HEK293 (cell line): ENCODE measurements around the gene ADAMTS19.

Source experiments
- HOXA7 ChIP-seq: sonication (generic); formaldehyde crosslinking; IDR thresholded peaks from 2 replicates; pipeline ENCODE4 v1.8.1; 2022; ENCODE audit warnings: missing genetic modification reagents, borderline replicate concordance
- ZNF114 ChIP-seq: fragments of 450-650 bp; formaldehyde crosslinking; IDR thresholded peaks from 2 replicates; pipeline ENCODE4 v1.5.0; 2017; ENCODE audit warnings: missing biosample characterization, missing genetic modification characterization
- ZNF146 ChIP-seq: fragments of 450-650 bp; formaldehyde crosslinking; IDR thresholded peaks from 2 replicates; pipeline ENCODE4 v1.5.1; 2016; ENCODE audit warnings: missing biosample characterization, missing genetic modification characterization
- ZNF274 ChIP-seq, 2 experiments: fragments of 200-500 bp in 1 of 2; fragments of 450-650 bp in 1 of 2; sonication (Bioruptor generic) in 1 of 2; formaldehyde crosslinking in 1 of 2; IDR thresholded peaks; 2 replicates each; pipeline versions ENCODE4 v1.5.1 to v1.6.1; 2014 to 2016; ENCODE audit warnings: borderline replicate concordance in 1 of 2, inconsistent platforms in 1 of 2, low read length in 1 of 2, missing biosample characterization in 1 of 2, missing genetic modification characterization in 1 of 2
- ZNF292 ChIP-seq: fragments of 450-650 bp; formaldehyde crosslinking; IDR thresholded peaks from 2 replicates; pipeline ENCODE4 v1.5.1; 2016; ENCODE audit warnings: low read depth, missing biosample characterization, missing genetic modification characterization, borderline replicate concordance
- ZNF426 ChIP-seq: fragments of 450-650 bp; formaldehyde crosslinking; IDR thresholded peaks from 2 replicates; pipeline ENCODE4 v1.5.1; 2017; ENCODE audit warnings: missing biosample characterization, missing genetic modification characterization, mild to moderate bottlenecking, inconsistent platforms, moderate library complexity
- ZNF768 ChIP-seq: fragments of 450-650 bp; formaldehyde crosslinking; IDR thresholded peaks from 2 replicates; pipeline ENCODE4 v1.5.1; 2018; ENCODE audit warnings: missing biosample characterization, mild to moderate bottlenecking, missing genetic modification characterization
- TF ChIP-seq, protein P1 (sequence below): fragments of 450-650 bp; formaldehyde crosslinking; IDR thresholded peaks from 2 replicates; pipeline ENCODE4 v1.5.1; 2016; ENCODE audit warnings: missing biosample characterization, missing genetic modification characterization
- TF ChIP-seq, protein P2 (sequence below): fragments of 450-650 bp; formaldehyde crosslinking; IDR thresholded peaks from 2 replicates; pipeline ENCODE4 v1.5.1; 2016; ENCODE audit warnings: missing biosample characterization, missing genetic modification characterization, borderline replicate concordance
- TF ChIP-seq, protein P3 (sequence below): IDR thresholded peaks from 2 replicates; pipeline ENCODE4 v1.6.1; 2011; ENCODE audit warnings: mild to moderate bottlenecking, low read depth, low read length, borderline replicate concordance

DNA sequence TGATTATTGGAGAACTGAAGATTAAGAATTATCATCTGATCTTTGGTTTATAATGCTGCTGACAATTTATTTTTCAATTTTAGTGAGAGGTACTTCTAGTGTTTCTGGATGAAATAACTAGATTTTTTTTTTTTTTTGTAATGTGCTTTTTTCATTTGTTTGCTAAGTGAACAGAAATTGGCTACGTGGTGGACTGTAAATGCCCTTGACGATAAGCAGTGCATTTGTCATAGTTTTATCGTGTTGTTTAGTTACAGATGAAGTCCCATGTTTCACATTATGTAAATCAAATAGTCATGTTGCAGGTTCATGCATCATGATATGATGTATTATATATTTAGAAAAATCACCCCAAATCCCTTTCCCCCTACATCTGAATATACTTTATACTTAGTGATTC is 81.0 kb downstream of the ADAMTS19 start:
- TF ChIP-seq, protein P1, sequence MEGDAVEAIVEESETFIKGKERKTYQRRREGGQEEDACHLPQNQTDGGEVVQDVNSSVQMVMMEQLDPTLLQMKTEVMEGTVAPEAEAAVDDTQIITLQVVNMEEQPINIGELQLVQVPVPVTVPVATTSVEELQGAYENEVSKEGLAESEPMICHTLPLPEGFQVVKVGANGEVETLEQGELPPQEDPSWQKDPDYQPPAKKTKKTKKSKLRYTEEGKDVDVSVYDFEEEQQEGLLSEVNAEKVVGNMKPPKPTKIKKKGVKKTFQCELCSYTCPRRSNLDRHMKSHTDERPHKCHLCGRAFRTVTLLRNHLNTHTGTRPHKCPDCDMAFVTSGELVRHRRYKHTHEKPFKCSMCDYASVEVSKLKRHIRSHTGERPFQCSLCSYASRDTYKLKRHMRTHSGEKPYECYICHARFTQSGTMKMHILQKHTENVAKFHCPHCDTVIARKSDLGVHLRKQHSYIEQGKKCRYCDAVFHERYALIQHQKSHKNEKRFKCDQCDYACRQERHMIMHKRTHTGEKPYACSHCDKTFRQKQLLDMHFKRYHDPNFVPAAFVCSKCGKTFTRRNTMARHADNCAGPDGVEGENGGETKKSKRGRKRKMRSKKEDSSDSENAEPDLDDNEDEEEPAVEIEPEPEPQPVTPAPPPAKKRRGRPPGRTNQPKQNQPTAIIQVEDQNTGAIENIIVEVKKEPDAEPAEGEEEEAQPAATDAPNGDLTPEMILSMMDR: no peak
- TF ChIP-seq ZNF768 (tag by site-specific recombination) (no peak), ZNF274 (IDR thresholded peaks at IDR 0.05; ENCODE audit: low read length) (no peak), ZNF274 (tag by site-specific recombination; IDR thresholded peaks at IDR 0.05; ENCODE audit: borderline replicate concordance) (no peak), ZNF146 (tag by site-specific recombination) (no peak), ZNF426 (no peak), ZNF114 (tag by site-specific recombination) (no peak), ZNF292 (tag by site-specific recombination) (no peak), HOXA7 (no peak)
- TF ChIP-seq, protein P2, sequence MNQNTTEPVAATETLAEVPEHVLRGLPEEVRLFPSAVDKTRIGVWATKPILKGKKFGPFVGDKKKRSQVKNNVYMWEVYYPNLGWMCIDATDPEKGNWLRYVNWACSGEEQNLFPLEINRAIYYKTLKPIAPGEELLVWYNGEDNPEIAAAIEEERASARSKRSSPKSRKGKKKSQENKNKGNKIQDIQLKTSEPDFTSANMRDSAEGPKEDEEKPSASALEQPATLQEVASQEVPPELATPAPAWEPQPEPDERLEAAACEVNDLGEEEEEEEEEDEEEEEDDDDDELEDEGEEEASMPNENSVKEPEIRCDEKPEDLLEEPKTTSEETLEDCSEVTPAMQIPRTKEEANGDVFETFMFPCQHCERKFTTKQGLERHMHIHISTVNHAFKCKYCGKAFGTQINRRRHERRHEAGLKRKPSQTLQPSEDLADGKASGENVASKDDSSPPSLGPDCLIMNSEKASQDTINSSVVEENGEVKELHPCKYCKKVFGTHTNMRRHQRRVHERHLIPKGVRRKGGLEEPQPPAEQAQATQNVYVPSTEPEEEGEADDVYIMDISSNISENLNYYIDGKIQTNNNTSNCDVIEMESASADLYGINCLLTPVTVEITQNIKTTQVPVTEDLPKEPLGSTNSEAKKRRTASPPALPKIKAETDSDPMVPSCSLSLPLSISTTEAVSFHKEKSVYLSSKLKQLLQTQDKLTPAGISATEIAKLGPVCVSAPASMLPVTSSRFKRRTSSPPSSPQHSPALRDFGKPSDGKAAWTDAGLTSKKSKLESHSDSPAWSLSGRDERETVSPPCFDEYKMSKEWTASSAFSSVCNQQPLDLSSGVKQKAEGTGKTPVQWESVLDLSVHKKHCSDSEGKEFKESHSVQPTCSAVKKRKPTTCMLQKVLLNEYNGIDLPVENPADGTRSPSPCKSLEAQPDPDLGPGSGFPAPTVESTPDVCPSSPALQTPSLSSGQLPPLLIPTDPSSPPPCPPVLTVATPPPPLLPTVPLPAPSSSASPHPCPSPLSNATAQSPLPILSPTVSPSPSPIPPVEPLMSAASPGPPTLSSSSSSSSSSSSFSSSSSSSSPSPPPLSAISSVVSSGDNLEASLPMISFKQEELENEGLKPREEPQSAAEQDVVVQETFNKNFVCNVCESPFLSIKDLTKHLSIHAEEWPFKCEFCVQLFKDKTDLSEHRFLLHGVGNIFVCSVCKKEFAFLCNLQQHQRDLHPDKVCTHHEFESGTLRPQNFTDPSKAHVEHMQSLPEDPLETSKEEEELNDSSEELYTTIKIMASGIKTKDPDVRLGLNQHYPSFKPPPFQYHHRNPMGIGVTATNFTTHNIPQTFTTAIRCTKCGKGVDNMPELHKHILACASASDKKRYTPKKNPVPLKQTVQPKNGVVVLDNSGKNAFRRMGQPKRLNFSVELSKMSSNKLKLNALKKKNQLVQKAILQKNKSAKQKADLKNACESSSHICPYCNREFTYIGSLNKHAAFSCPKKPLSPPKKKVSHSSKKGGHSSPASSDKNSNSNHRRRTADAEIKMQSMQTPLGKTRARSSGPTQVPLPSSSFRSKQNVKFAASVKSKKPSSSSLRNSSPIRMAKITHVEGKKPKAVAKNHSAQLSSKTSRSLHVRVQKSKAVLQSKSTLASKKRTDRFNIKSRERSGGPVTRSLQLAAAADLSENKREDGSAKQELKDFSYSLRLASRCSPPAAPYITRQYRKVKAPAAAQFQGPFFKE (tag by site-specific recombination): no peak
- TF ChIP-seq, protein P3, sequence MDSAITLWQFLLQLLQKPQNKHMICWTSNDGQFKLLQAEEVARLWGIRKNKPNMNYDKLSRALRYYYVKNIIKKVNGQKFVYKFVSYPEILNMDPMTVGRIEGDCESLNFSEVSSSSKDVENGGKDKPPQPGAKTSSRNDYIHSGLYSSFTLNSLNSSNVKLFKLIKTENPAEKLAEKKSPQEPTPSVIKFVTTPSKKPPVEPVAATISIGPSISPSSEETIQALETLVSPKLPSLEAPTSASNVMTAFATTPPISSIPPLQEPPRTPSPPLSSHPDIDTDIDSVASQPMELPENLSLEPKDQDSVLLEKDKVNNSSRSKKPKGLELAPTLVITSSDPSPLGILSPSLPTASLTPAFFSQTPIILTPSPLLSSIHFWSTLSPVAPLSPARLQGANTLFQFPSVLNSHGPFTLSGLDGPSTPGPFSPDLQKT: no peak
